Neuronal stem cell (in vitro differentiated cells): ENCODE data around the gene PAK6.

Experiments used
- DNase-seq: peaks from one replicate; pipeline ENCODE4 v3.0.0-alpha.2; 2013; ENCODE audit warnings: low spot score
- H2AFZ ChIP-seq: one replicate; pipeline ENCODE4 v1.6.1; 2013; ENCODE audit warnings: mild to moderate bottlenecking, low read length, inconsistent platforms
- H2AK5ac ChIP-seq: 2 replicates; pipeline ENCODE4 v1.6.1; 2013; ENCODE audit warnings: low read depth, mild to moderate bottlenecking, inconsistent platforms, low read length, moderate library complexity, mixed read lengths
- H2BK120ac ChIP-seq: 2 replicates; pipeline ENCODE4 v1.6.1; 2013; ENCODE audit warnings: low read depth, mild to moderate bottlenecking, inconsistent platforms, low read length, moderate library complexity, mixed read lengths
- H2BK12ac ChIP-seq: one replicate; pipeline ENCODE4 v1.6.1; 2013; ENCODE audit warnings: low read length, inconsistent platforms
- H2BK15ac ChIP-seq: 2 replicates; pipeline ENCODE4 v1.6.1; 2013; ENCODE audit warnings: mild to moderate bottlenecking, low read length, inconsistent platforms, mixed read lengths
- H2BK5ac ChIP-seq: one replicate; pipeline ENCODE4 v1.6.1; 2013; ENCODE audit warnings: inconsistent platforms, mild to moderate bottlenecking, low read length, moderate library complexity
- H3K14ac ChIP-seq: one replicate; pipeline ENCODE4 v1.6.1; 2013; ENCODE audit warnings: low read length, inconsistent platforms
- H3K18ac ChIP-seq: 2 replicates; pipeline ENCODE4 v1.6.1; 2013; ENCODE audit warnings: low read length, inconsistent platforms
- H3K23ac ChIP-seq: 2 replicates; pipeline ENCODE4 v1.6.1; 2013; ENCODE audit warnings: low read depth, mild to moderate bottlenecking, mixed read lengths, low read length, inconsistent platforms; ENCODE audit not compliant: poor library complexity
- H3K27ac ChIP-seq: replicated peaks from 3 replicates; pipeline ENCODE4 v1.5.1; 2013; ENCODE audit warnings: low read length, inconsistent platforms
- H3K27me3 ChIP-seq, 3 experiments: 2 replicates each; pipeline ENCODE4 v1.6.1; 2013; ENCODE audit warnings: low read length in 3 of 3, mild to moderate bottlenecking in 2 of 3, inconsistent platforms in 1 of 3, low read depth in 1 of 3, mixed read lengths in 1 of 3, moderate library complexity in 1 of 3; ENCODE audit not compliant: control insufficient read depth in 3 of 3, insufficient read depth in 3 of 3
- H3K36me3 ChIP-seq, 2 donors: replicated peaks in 1 of 2; 2 replicates each; pipeline ENCODE4 v1.6.1; 2013; ENCODE audit warnings: low read length in 2 of 2; ENCODE audit not compliant: control insufficient read depth in 2 of 2, insufficient read depth in 2 of 2
- H3K4ac ChIP-seq: 2 replicates; pipeline ENCODE4 v1.6.1; 2013; ENCODE audit warnings: inconsistent platforms, mild to moderate bottlenecking, low read length, moderate library complexity
- H3K4me1 ChIP-seq, 2 donors: 1 replicate in 1 of 2; 2 replicates in 1 of 2; pipeline ENCODE4 v1.6.1; 2013; ENCODE audit warnings: low read length in 2 of 2, low read depth in 1 of 2; ENCODE audit not compliant: control insufficient read depth in 2 of 2, insufficient read depth in 1 of 2
- H3K4me2 ChIP-seq: one replicate; pipeline ENCODE4 v1.6.1; 2013; ENCODE audit warnings: mild to moderate bottlenecking, low read length, inconsistent platforms; ENCODE audit not compliant: insufficient read depth, poor library complexity, severe bottlenecking
- H3K4me3 ChIP-seq, 2 donors: 2 replicates each; pipeline ENCODE4 v1.5.1; 2013; ENCODE audit warnings: low read length in 2 of 2, mild to moderate bottlenecking in 2 of 2, inconsistent platforms in 1 of 2, moderate library complexity in 1 of 2
- H3K79me1 ChIP-seq: one replicate; pipeline ENCODE4 v1.6.1; 2013; ENCODE audit warnings: low read depth, mild to moderate bottlenecking, inconsistent platforms, low read length, moderate library complexity
- H3K9ac ChIP-seq: one replicate; pipeline ENCODE4 v1.6.1; 2013; ENCODE audit warnings: mild to moderate bottlenecking, low read depth, low read length, inconsistent platforms; ENCODE audit not compliant: poor library complexity
- H3K9me3 ChIP-seq, 2 donors: replicated peaks in 1 of 2; 2 replicates each; pipeline versions ENCODE3 to v1.6.1; 2013; ENCODE audit warnings: low read length in 2 of 2, mild to moderate bottlenecking in 2 of 2, inconsistent platforms in 1 of 2, low read depth in 1 of 2, mixed read lengths in 1 of 2, moderate library complexity in 1 of 2; ENCODE audit not compliant: control insufficient read depth in 2 of 2, insufficient read depth in 1 of 2
- H4K8ac ChIP-seq: one replicate; pipeline ENCODE4 v1.6.1; 2013; ENCODE audit warnings: low read depth, mild to moderate bottlenecking, inconsistent platforms, low read length, moderate library complexity
- H4K91ac ChIP-seq: one replicate; pipeline ENCODE4 v1.6.1; 2013; ENCODE audit warnings: low read length, low read depth, mild to moderate bottlenecking, inconsistent platforms; ENCODE audit not compliant: poor library complexity
- WGBS, 2 donors: extraction: QIAGEN DNeasy Blood & Tissue Kit; methylation state at CpG; one replicate each; pipeline ENCODE4 v1.1.7; 2013; ENCODE audit warnings: missing lambda C conversion rate in 2 of 2, mixed read lengths in 1 of 2; ENCODE audit not compliant: insufficient read length in 2 of 2, insufficient replicate concordance in 1 of 2; ENCODE audit errors: extremely low coverage in 2 of 2; 5-methylcytosine and 5-hydroxymethylcytosine counted together

Gene PAK6

DNA sequence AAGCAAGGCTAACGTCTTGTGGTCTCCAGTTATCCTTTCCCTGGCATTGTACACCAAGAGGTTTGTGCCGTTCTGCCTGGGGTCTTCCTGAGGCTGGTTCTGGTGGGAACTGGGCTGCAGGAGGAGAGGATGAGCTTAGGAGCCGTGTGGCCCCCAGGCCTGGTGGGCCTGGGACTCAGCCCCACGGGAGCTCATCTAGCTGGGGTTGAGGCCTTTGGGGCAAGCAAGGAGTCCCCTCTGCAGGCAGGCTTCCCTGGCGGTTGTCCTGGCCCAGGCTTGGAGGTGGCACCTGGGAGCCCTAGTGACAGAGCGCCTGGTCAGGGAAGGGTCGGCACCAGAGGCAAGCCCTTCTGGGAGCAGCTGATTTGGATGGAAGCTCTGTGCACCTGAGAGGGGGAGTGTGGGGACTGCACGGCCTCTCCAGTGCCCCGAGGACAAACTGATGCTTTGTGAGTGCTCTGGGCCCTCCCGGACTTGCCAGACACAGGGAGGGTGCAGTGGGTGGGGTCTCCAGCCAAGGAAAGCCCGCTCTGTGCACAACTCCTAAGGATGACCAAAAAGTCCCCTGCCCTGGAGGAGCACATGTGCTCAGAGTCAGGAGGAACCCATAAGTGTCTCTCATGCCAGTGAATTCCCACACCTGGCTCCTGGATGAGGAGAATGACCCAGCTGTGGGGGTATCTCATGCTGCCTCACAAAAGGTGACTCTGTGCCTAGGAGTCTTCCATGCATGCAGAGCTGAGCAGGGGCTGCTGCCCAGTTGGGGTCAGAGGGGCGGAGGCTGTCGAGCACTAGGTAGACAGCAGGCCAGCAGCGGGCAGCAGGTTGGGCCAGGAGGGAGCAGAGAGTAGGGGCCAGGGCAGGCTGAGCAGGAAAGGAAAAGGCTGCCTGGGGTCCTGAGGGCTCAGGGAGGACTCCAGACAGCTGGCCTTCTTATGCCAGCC lies 2.7 kb downstream of the PAK6 start:
- Histone ChIP-seq H2AFZ (no peak overlapping the region), H3K18ac (peak overlapping the region; percentile 41), H4K8ac (no peak overlapping the region), H3K4me1 (peaks cover 9 to 14% of the 10 kb centered on the region in 2 donors), H2BK15ac (no peak overlapping the region), H3K4ac (no peak overlapping the region), H2BK5ac (no peak overlapping the region), H2AK5ac (peak overlapping the region; percentile 53), H3K4me2 (no peak overlapping the region), H3K79me1 (no peaks in the 10 kb centered on the region), H3K27me3 (peaks cover 0 to 42% (median 9%) of the 10 kb centered on the region in 3 experiments), H4K91ac (no peak overlapping the region), H3K9me3 (no peaks in the 10 kb centered on the region), H3K36me3 (no peaks in the 10 kb centered on the region), H3K14ac (no peak overlapping the region), H3K4me3 (no peak overlapping the region), H2BK120ac (no peak overlapping the region), H3K27ac (no peak overlapping the region), H3K23ac (peak overlapping the region; percentile 58), H3K9ac (no peak overlapping the region), H2BK12ac (no peak overlapping the region)
- no CpG with 5 or more reads among the region's 14 CpGs for WGBS, 2 donors
- DNase-seq: no peak

DNA sequence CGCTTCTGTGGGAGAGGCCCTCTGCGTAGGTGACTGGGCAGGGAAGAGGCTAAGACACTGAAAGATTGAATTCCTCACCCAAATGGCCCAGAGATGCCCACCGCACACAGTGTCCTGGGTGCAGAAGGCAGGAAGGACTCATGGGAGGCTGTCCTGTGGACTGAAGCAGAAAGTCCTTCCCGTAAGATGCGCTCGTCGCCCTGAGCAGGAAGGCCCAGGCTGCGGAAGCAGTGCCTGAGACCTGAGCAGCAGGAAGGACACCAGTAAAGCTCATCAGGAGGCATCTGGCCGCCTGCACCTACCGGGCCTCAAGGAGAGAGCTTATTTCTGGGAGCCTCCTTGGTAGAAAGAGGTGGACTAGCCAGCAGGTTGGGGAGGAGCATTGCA lies 3.3 kb downstream of the PAK6 start:
- Histone ChIP-seq H2BK15ac (no peak overlapping the region), H3K9ac (no peak overlapping the region), H3K4me3 (no peak overlapping the region), H3K27me3 (peaks cover 0 to 42% (median 9%) of the 10 kb centered on the region in 3 experiments), H3K9me3 (no peaks in the 10 kb centered on the region), H2AFZ (no peak overlapping the region), H3K4me2 (no peak overlapping the region), H2BK5ac (no peak overlapping the region), H3K36me3 (no peaks in the 10 kb centered on the region), H3K23ac (no peak overlapping the region), H2BK120ac (no peak overlapping the region), H3K79me1 (no peaks in the 10 kb centered on the region), H3K27ac (no peak overlapping the region), H2AK5ac (peak overlapping the region; percentile 53), H4K91ac (no peak overlapping the region), H2BK12ac (no peak overlapping the region), H3K14ac (no peak overlapping the region), H3K18ac (peak overlapping the region; percentile 41), H3K4me1 (peaks cover 9 to 14% of the 10 kb centered on the region in 2 donors), H3K4ac (no peak overlapping the region), H4K8ac (peak overlapping the region; percentile 45)
- no CpG with 5 or more reads among the region's 10 CpGs for WGBS, 2 donors
- no peak for DNase-seq

DNA sequence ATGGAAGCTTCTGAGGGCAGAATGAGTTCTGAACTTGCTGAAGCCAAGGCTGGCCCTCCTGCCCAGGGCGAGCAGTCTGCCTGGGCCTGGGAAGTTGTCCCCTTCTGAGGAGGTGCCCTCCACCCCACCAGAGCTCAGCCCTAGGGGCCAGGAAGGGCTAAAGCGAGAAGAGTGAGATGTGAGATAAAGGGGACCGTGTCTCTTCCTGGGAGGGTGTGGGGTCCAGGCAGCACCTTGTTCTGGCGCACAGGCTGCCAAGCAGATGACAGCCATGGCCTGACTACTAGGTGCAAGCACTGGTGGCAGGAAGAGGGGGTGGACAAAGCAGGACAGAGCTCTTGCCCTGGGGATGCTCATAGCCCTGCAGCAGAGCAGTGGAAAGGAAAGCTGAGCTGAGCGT lies 3.7 kb downstream of the PAK6 start:
- no peak for DNase-seq
- H3K36me3 ChIP-seq: no peaks in the 10 kb centered on the region
- no peak overlapping the region for H4K91ac ChIP-seq
- H2BK15ac ChIP-seq: no peak overlapping the region
- H2BK5ac ChIP-seq: no peak overlapping the region
- H3K4me1 ChIP-seq: peaks cover 9 to 14% of the 10 kb centered on the region in 2 donors
- H3K27ac ChIP-seq: no peak overlapping the region
- no peak overlapping the region for H3K4me3 ChIP-seq
- H3K18ac ChIP-seq: no peak overlapping the region
- WGBS, 2 donors: no CpG with 5 or more reads among the region's 5 CpGs
- H3K4ac ChIP-seq: no peak overlapping the region
- H2BK120ac ChIP-seq: no peak overlapping the region
- no peak overlapping the region for H3K9ac ChIP-seq
- peak overlapping the region; percentile 45 for H4K8ac ChIP-seq
- no peaks in the 10 kb centered on the region for H3K79me1 ChIP-seq
- H3K9me3 ChIP-seq: no peaks in the 10 kb centered on the region
- no peak overlapping the region for H3K23ac ChIP-seq
- no peak overlapping the region for H3K4me2 ChIP-seq
- no peak overlapping the region for H2AFZ ChIP-seq
- no peak overlapping the region for H2BK12ac ChIP-seq
- H3K14ac ChIP-seq: no peak overlapping the region
- peaks cover 0 to 42% (median 9%) of the 10 kb centered on the region in 3 experiments for H3K27me3 ChIP-seq
- peak overlapping the region; percentile 53 for H2AK5ac ChIP-seq

DNA sequence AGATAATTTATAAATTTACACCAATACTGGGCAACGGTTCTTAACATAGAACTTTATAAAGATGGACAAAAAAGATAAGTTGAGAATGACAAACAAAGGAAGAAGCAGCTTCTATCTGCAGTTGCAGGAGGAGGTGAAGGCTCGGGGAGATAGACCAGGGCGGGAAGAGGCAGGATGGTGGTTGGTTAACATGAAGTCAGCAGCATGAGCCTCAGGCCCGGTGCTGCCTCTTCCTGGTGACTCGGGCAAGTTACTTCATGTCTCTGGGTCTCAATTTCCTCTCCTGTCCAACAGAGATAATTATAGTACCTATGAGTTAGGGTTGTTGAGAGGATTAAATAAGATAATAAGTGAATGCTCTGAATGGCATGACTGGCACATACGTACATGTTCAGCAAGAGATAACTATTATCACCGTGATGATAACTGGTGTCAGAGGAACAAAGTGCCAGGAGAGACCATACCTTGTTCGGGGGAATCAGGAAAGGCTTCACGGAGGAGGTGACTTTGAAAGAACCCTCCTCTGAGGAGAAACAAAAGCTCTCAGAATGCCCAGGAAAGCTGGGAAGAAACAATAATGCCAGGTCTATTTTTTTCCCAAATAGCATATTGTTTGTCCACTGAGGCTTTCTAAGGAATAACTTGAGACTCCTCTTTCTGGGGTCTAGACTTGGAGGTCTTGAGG lies 4.4 kb downstream of the PAK6 start:
- Histone ChIP-seq H2BK15ac (no peak overlapping the region), H3K27me3 (peaks cover 0 to 42% (median 6%) of the 10 kb centered on the region in 3 experiments), H3K4ac (no peak overlapping the region), H2BK120ac (no peak overlapping the region), H2AFZ (no peak overlapping the region), H3K4me2 (no peak overlapping the region), H3K36me3 (no peaks in the 10 kb centered on the region), H3K18ac (no peak overlapping the region), H2AK5ac (no peak overlapping the region), H2BK5ac (no peak overlapping the region), H3K4me3 (no peak overlapping the region), H2BK12ac (no peak overlapping the region), H4K91ac (no peak overlapping the region), H3K79me1 (no peaks in the 10 kb centered on the region), H3K27ac (no peak overlapping the region), H3K9ac (no peak overlapping the region), H3K14ac (no peak overlapping the region), H4K8ac (no peak overlapping the region), H3K23ac (no peak overlapping the region), H3K9me3 (no peaks in the 10 kb centered on the region), H3K4me1 (peaks cover 9 to 14% of the 10 kb centered on the region in 2 donors)
- no CpG with 5 or more reads among the region's 9 CpGs for WGBS, 2 donors
- no peak for DNase-seq
